Ovary (tissue), 3 donors: ENCODE data around the gene IFITM10.

Experiments
- EP300 ChIP-seq: sonication (generic); formaldehyde crosslinking; IDR thresholded peaks from one replicate; pipeline ENCODE4 v1.6.1; 2017; ENCODE audit warnings: antibody characterized with exemption
- POLR2A ChIP-seq: fragments of 450-650 bp; IDR thresholded peaks from one replicate; pipeline ENCODE4 v1.6.1; 2017; ENCODE audit warnings: antibody characterized with exemption, mild to moderate bottlenecking, moderate library complexity
- TF ChIP-seq, protein P1 (sequence below), 3 donors: fragments of 450-650 bp in 2 of 3; fragments of 200-600 bp in 1 of 3; IDR thresholded peaks; one replicate each; pipeline versions ENCODE4 v1.5.1 to v1.8.0; 2016 to 2022; ENCODE audit warnings: antibody characterized with exemption in 3 of 3, mild to moderate bottlenecking in 1 of 3
- donor health status: DM: no; HTN: no; CAD: no.

DNA sequence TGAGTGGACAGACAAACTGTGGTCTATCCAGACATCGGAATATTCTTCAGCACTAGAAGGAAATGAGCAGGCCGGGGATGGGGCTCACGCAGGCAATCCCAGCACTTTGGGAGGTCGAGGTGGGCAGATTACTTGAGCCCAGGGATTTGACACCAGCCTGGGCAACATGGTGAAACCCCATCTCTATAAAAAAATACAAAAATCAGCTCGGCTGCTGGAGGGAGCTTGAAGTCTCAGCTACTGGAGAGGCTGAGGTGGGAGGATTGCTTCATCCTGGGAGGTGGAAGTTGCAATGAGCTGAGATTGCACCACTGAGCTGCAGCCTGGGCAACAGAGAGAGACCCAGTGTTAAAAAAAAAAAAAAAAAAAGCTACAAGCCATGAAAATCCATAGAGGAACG, 21.3 kb upstream of the IFITM10 start:
- TF ChIP-seq, protein P1, sequence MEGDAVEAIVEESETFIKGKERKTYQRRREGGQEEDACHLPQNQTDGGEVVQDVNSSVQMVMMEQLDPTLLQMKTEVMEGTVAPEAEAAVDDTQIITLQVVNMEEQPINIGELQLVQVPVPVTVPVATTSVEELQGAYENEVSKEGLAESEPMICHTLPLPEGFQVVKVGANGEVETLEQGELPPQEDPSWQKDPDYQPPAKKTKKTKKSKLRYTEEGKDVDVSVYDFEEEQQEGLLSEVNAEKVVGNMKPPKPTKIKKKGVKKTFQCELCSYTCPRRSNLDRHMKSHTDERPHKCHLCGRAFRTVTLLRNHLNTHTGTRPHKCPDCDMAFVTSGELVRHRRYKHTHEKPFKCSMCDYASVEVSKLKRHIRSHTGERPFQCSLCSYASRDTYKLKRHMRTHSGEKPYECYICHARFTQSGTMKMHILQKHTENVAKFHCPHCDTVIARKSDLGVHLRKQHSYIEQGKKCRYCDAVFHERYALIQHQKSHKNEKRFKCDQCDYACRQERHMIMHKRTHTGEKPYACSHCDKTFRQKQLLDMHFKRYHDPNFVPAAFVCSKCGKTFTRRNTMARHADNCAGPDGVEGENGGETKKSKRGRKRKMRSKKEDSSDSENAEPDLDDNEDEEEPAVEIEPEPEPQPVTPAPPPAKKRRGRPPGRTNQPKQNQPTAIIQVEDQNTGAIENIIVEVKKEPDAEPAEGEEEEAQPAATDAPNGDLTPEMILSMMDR (IDR thresholded peaks at IDR 0.05) = no peak
- TF ChIP-seq EP300 = no peak
- TF ChIP-seq POLR2A = no peak
